HL-60 (cell line): ENCODE results near the gene PIWIL1.

ENCODE experiments used
- DNase-seq, 2 experiments: peaks; one replicate each; pipeline ENCODE4 v3.0.0-alpha.2; 2010 to 2020; ENCODE audit warnings: low read depth in 1 of 2, low spot score in 1 of 2
- H3K27ac ChIP-seq: fragments of 250-450 bp; sonication (Bioruptor Pico); replicated peaks from 2 replicates; pipeline ENCODE4 v1.5.1; 2020; ENCODE audit warnings: mild to moderate bottlenecking, moderate library complexity
- H3K27me3 ChIP-seq: fragments of 250-450 bp; sonication (Bioruptor Pico); 2 replicates; pipeline ENCODE4 v1.5.1; 2021; ENCODE audit warnings: mild to moderate bottlenecking, moderate library complexity; ENCODE audit not compliant: insufficient read depth, poor library complexity, severe bottlenecking
- H3K4me3 ChIP-seq: replicated peaks from 2 replicates; pipeline ENCODE4 v1.5.1; 2011; ENCODE audit warnings: mild to moderate bottlenecking, control low read depth, low read length; ENCODE audit not compliant: insufficient read depth
- CTCF ChIP-seq: IDR thresholded peaks from one replicate; pipeline ENCODE4 v1.5.1; 2011; ENCODE audit warnings: low read length, control low read depth, inconsistent platforms; ENCODE audit not compliant: insufficient read depth
- GABPA ChIP-seq: IDR thresholded peaks from 2 replicates; pipeline ENCODE4 v1.6.1; 2012; ENCODE audit warnings: low read depth
- POLR2AphosphoS5 ChIP-seq: IDR thresholded peaks from 2 replicates; pipeline ENCODE4 v1.6.1; 2012; ENCODE audit warnings: low read depth
- REST ChIP-seq: IDR thresholded peaks from 2 replicates; pipeline ENCODE4 v1.6.1; 2012; ENCODE audit warnings: low read depth; ENCODE audit not compliant: insufficient replicate concordance
- SPI1 ChIP-seq: IDR thresholded peaks from 2 replicates; pipeline ENCODE4 v1.6.1; 2012; ENCODE audit warnings: low read depth, mild to moderate bottlenecking, borderline replicate concordance

PIWIL1 gene

GRCh38 chr12:130414381-130414780 lies 76.7 kb downstream of the PIWIL1 start:
- TF ChIP-seq GABPA (no peak), POLR2AphosphoS5 (no peak), SPI1 (no peak), CTCF (no peak), REST (no peak)
- no peak for DNase-seq
- Histone ChIP-seq H3K27me3 (no peaks in the 10 kb centered on the region), H3K4me3 (no peak overlapping the region), H3K27ac (no peak overlapping the region)

GRCh38 chr12:130418251-130418650 lies 80.6 kb downstream of the PIWIL1 start:
- Histone ChIP-seq H3K27ac (no peak overlapping the region), H3K4me3 (no peak overlapping the region), H3K27me3 (no peaks in the 10 kb centered on the region)
- no peak for DNase-seq
- TF ChIP-seq GABPA (no peak), POLR2AphosphoS5 (no peak), REST (no peak), SPI1 (no peak), CTCF (no peak)

GRCh38 chr12:130419116-130419515 lies 81.4 kb downstream of the PIWIL1 start:
- Histone ChIP-seq H3K4me3 (no peak overlapping the region), H3K27me3 (no peaks in the 10 kb centered on the region), H3K27ac (no peak overlapping the region)
- DNase-seq, result no peak
- TF ChIP-seq REST (no peak), CTCF (no peak), POLR2AphosphoS5 (no peak), GABPA (no peak), SPI1 (no peak)
